GM19455 (cell line): ENCODE results near the gene CCDC178.
"Not testable (repeated sequence)": the region's sequence is repeated elsewhere in the genome, so short reads cannot be mapped to it uniquely, and the experiment has no call there.

Experiments
- ATAC-seq: cut with Tn5 transposase; IDR thresholded peaks from one replicate; pipeline ENCODE4 v1.9.1; 2021; ENCODE audit not compliant: unreplicated experiment

Gene CCDC178, protein sequence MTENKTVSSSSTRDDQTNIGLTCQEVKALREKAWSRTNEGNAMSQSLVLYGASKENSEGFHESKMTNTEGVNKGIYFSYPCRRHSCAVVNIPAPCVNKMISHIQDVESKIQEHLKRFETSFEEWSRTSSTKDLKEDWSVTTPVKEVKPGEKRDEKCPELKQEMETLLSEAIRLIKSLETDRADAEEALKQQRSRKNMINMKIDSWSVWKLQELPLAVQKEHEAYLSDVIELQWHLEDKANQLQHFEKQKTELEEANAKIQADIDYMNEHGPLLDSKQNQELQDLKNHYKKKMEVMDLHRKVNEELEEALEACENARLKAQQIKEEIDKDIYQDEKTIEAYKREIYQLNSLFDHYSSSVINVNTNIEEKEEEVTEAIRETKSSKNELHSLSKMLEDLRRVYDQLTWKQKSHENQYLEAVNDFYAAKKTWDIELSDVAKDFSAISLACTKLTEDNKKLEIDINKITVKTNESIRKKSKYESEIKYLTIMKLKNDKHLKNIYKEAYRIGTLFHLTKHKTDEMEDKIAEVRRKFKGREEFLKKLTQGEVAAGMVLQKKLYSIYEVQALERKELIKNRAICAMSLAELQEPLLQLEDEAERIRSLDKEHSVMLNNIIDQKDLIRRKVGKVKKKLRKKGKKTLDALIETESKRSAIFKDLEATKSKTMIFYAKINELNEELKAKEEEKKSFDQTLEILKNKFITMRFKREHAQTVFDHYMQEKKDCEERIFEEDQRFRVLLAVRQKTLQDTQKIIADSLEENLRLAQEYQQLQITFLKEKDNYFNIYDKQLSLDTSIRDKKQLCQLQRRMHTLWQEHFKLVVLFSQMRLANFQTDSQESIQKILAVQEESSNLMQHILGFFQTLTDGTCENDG

DNA sequence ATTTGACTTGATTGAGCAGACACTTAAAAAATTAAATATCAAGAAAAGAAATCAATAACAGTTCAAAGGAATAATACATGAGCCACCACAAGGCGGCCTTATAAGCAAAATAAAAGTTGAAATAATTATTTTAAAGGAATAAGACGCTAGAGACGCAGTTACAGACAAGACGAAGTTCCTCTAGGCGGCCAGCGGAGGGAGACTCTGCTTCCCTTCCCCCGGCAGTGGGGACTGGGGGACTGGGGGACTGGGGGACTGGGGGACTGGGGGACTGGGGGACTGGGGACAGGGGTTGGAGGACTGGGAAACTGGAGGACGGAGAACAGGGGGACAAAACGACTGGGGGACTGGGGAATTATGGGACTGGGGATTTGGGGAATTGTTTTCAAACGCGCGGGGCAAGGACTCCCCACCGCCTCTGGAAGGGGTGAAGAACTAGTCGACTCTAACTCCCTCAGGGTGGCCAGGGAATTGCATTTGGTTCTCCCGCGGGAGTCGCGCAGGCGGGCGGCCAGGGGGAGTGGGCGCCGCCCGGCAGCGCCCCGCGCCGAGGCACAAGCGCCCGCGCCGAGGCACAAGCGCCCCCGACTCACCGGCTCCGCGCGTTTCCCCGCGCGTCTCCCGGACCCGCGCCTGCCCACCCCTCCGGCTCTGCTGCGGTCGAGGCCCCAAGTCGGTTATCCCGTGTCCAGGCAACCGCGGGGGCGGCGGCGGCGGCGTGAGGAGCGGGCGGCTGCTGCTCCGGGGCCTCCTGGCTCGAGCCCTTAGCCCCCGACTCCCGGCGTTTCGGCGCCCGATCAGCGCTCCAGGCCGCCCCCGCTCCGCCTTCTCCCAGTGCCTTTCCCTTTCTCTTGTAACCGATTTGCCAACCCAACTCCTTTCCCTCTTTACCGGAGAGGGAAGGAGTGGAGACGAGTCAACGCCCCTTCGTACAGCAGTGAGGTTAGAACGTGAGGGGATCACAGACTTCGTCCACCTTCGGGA lies at the start of gene CCDC178:
Gene CCDC178 (minus strand): TSS at position 662 of the 984 bp plus-strand sequence. CDS start 28,633 bp downstream, outside the sequence.
- ATAC-seq = no peak

DNA sequence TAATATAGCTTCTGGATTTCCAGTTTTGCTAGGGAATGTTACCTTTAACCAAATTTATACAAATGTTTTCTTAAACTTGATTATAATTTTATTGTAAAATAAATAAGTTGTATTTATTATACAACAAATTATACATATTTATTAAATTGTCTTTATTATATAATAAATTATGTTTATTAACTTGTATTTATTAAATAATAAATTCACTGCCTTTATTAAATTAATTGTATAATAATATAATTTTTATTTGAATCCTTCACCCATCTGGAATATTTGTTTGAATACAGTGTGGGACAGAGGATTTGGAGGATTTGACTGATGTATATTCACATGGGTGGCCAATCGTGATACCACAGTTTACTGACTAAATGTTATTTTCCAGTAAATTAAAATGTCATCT lies 43.4 kb upstream of the CCDC178 start:
- ATAC-seq = no peak

DNA sequence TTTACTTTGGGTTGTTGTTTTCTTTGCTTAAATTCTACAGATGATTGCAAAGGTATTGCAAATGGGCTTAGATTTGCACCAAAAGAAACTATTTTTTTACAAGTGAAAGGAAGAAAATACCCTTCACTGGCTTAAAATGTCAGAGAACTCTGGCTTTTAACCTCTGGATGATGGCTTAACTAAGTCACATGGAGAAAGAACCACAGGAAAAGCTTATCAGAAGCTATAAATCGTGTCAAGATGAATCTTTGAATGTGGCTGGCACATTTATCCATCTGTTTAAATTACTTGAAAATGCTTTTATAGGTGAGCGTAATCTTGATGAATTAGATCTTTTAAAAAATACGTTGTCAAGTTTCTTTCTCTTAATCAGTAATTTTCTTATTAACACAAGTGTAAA lies 32.0 kb upstream of the CCDC178 start:
- no peak for ATAC-seq

DNA sequence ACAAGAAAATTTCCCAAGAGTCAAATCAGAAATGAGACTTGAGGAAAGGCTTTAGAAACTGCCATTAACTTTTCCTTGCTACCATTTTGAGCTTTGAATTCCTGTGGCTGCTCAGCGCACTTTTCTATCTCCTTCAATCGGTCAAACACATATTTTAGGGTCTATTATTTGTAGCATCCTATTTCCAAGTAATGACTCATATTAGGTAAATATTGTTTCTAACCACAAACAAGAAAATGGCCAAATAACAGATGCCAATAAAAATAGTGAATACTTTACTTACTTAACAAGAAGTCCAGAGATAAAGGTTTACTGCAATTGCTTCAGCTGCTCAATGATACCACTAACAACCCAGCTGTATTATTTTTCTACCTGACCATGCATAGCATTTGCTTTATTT lies 29.7 kb upstream of the CCDC178 start:
- no peak for ATAC-seq

DNA sequence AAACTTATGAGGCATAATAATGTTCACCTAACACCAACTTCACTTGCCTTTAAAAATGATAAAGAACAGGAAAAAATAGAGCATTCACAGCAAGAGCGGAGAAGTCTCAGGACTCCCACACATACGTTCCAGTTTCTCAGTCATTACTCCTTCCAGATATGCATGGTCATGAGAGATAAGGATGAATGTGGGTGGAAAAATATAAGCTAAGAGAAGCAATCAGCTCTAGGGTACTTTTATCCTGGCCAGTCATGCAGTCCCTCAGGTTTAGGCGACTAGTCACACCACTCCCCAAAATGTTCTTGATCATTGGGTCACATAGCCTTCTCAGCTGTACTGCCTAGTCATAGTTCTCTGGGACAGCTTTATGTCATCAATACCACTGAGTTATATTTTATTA lies 29.2 kb upstream of the CCDC178 start:
- no peak for ATAC-seq

DNA sequence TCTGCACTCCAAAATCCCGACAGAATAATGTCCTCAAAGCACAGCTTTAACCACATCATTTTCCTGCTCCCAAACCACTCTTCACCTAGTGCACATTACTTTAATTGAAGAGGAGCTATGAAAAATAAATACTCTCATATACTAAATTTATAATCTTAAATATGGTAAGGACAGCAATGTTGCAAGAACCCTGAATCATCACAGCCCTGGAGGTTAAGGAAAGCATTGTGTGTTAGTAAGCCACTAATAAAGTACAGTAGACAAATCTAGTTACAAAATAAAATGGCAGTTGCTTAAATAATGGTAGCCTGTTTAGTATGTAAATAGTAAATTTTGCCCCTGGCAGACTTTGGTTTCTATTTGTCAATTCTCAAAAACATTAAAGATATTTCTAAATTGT lies 27.0 kb upstream of the CCDC178 start:
- no peak for ATAC-seq

DNA sequence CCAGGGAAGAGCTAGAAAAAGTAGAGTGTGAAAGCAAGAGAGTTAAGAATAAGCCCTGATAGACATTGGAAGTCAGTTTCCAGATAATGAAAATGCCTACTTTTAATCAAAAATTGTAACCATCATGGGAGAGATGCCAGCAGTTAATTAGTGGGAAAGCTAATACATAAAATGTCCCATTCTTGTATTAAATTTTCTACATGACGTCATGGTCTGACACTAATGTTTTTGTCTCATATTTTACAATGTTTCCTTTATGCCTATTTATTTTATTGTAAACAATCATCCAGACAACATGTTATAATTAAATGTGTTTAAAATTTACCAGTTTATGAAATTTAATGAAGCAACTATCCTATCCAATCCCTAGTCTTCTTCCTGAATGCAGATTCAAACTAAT lies 26.3 kb upstream of the CCDC178 start:
- ATAC-seq = no peak

DNA sequence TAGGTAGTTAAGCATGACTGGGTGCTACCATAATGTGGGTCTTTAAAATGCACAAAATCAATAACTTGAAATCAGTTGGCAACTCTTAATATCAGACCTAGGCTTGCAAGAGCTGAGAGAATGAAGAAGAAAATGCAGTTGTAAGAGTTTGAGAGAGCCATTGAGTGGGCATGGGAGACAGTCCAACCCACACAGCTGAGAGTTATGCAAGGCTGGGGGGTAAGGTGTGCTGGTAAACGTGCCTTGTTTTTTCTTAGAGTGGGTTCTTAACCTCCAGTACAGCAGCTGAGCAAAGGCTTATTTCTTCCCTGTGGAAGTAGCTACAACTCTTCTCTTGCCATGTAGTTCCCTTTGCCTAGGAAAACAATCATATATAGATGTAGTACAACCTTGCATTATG lies 20.2 kb upstream of the CCDC178 start:
- no peak for ATAC-seq

DNA sequence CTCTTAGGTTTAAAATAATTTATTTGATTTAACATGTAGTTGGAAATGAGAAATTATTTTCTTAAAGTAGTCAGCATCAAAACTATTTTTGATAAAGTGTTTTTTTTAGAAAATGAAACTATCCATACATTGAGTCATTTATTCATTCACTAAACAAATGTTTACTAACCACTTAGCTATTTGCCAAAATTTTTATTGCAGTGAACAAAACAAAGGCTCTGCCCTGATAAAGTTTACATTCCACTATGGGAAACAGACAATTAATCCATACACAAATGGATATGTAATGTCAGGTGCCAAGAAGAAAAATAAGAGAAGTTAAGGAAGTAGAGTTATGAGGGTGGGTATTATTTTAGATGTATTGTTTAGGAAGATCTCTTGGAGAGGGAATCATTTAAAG lies 19.1 kb upstream of the CCDC178 start:
- no peak for ATAC-seq

DNA sequence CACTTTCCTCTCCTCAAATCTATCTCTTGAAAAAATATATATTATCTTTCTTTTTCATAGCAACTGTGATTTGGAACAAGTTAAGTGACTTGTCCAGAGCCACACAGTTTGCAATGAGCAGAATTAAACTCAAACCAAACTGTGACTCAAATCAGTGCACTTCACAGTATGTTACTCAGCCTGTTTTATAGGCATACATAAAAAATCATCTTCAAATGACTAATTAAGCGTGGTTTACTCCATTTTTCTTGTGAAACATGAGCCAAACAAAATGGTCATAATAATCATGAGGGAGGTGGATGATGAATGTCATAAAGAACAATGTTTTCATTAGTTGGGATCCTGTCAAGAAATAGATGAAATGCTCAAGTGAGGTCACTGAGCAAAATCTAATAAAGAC lies 6.1 kb upstream of the CCDC178 start:
- ATAC-seq = no peak

DNA sequence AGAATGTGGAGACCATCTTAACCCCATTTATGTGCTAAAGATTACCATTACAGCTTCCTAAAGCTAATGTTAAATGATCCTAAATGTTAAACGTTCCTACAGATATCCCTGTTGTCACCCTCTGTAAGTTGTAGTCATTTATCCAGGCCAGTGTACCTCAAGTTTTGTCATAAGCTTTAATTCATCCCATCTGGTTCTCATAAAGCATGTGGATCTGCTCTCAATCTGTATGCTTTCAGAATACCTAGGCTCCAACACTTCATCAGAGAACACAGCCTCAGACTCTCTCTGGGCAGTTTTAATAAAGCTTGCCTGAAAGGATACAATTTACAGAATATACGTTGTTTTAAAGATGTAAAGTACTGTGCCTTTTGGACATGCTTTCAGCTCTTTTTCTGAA lies 4.2 kb upstream of the CCDC178 start:
- ATAC-seq = no peak

DNA sequence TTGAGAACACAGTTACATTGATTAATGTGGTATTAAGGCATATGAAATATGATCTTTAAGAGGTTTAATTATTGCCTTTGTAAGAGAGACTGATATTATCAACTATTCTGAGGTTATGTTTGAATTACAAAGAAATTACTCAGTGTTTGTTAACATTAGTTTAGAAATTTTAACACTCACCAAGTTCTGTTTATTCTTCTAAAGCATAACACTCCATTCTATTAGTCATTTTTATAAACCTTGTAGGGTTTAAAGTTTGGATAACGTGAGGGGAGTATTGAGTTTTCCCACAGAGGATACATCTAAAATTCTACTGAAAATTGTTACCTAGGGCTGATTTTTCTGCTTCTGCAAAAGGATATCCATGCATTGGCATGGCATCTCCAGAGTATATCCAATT lies 7.7 kb downstream of the CCDC178 start:
- ATAC-seq = no peak

DNA sequence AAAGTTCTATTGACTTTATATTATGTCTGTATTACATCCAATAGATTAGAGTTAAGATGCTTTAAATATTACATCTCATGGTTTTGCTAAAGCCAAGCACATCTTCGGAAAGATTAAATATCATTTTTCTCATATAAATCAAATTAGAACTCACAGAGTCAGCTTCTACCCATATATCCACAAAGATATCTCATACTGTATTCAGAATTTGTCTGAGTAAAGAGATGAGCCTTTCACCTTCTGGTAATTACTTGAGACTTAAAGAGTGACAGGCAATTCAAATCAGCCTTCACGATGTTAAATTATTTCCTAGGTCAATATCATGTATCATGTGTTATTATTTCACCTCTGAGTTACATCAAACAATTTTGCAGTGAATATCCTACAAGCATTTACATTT lies 13.0 kb downstream of the CCDC178 start:
- ATAC-seq = no peak

DNA sequence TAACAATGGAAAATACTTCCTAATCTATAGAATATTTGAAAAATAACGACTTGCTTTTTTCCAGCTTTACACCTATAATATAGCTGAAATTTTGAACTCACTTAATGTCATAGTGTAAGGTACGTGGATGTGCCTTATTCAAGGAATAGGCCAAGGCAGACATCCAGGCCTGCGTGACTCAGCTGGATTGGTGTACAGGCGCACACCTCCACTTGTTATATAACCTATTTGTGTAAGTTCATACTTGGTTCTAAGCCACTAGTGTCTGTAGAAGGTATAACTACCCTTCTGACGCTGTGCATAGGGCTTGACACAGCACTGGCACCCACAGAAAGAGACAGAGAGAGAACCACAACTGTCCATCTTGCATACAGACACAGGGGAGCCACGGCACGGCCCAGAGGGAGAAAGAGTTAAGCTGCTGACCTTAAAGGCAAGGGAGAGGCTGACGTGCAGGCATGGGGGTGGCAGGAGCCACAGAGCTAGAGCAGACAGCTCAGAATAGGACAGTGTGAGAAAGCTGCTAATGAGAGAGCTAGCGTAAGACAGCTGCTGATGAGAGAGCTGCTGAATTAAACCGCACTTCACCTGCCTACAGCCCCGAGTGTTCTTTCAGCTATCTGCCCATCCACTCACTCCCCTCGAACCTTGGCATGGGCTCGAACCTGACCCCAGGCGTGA lies 16.1 kb downstream of the CCDC178 start:
- no peak for ATAC-seq

DNA sequence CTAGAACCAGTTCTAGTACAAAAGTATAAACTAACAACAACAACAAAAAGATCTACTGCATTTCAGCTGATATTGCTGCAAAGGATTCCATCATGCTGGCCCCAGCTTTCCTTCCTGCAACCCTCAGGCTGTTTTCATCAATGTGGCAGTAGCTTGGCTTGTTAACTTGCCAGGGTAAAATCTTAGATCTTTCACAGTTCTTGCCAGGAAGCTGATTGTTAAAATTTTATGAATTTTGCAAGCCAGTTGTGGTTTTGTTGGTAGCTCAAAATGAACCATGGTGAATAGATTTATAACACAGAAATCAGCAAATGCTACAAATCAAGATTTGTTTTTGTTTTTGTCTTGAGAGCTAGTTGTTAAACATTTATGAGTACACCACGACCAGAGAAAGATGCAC lies 19.3 kb downstream of the CCDC178 start:
- no peak for ATAC-seq

DNA sequence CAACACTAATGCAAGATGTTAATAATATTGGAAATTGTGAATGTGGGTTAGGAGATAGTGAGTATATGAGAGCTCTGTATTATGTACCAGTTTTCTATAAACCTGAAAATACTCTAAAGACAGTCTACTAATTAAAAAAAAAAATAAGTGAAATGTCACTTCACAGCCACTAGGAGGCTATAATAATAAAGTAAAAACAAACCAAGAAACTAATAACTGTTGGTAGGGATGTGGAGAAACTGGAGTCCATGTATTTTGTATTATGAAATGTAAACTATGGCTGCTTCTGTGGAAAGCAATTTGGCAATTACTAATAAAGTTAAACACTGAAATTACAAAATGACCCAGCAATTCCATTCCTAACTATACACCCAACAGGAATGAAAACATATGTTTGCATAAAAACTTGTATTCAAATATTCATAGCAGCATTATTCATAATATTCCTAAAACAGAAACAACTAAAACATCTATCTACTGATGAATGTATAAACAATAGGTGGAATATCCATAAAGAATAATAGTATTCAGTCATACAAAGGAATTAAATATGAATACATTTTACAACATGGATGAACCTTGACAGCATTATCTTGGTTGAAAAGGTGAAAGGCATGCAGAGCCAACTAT lies 36.2 kb downstream of the CCDC178 start:
- no peak for ATAC-seq

DNA sequence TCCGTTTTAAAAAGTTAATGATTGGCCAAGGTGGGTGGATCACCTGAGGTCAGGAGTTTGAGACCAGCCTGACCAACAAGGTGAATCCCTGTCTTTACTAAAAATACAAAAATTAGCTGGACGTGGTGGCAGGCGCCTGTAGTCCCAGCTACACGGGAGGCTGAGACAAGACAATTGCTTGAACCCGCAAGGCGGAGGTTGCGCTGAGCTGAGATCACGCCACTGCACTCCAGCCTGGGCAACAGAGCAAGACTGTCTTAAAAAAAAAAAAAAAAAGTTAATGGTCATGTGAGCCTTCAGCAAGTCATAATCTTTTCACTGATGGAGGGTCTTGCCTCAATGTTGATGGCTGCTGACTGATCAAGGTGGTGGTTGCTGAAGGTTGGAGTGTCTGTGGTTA lies 41.6 kb downstream of the CCDC178 start:
- not testable (repeated sequence) for ATAC-seq

DNA sequence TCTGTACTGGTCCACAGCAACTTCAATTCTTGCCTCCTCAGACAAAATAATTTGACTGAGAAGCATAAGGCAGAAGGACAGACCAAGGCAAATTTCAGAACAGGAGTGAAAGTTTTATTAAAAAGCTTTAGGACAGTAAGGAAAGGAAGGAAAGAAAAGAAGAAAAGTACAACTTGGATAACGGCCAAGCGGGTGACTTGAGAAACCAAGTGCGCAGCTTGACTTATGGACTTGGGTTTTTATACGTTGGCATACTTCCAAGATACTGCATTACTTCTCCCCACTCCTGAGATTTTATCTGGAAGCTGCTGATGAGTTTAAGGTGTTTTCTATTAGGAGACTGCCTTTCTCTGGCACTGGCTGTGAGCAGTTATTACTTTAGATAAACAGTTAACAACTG lies 64.7 kb downstream of the CCDC178 start:
- no peak for ATAC-seq

DNA sequence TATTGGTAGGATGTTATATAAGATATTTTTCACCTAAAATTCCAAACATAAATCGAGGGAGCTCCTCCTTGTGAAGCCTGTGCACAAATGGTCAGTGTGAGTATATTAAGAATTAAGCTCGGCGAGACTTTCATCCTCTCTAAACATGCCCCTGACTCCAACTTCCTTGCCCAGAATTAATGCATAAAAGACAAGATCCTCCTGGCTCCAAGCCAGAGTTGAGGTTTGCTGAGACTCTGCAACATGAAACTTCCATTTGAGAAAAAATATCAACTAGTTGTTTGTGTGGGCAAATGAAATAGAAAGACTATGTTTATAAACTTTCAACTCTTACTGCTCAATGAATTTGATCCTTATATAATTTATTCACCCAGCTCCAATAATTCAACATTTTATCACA lies 68.1 kb downstream of the CCDC178 start:
- ATAC-seq = no peak
